GM23248 (cell line): Measurements from ENCODE around the gene PRR5L. TPM values are rescaled to one million over a fixed set of nuclear protein-coding genes. Genes with fewer than 3 reads are reported as not detected.

ENCODE experiments used
- DNase-seq: peaks from one replicate; pipeline ENCODE4 v3.0.0-alpha.2; 2015
- H2AFZ ChIP-seq: fragments of 200-600 bp; sonication (generic); 2 replicates; pipeline ENCODE4 v1.6.1; 2016; ENCODE audit warnings: antibody characterized with exemption
- H3F3A ChIP-seq: fragments of 200-600 bp; sonication (generic); 2 replicates; pipeline ENCODE4 v1.6.1; 2016; ENCODE audit warnings: mild to moderate bottlenecking, antibody characterized with exemption, mixed run types; ENCODE audit not compliant: insufficient read depth
- H3K27ac ChIP-seq: fragments of 200-600 bp; sonication (generic); 2 replicates; pipeline ENCODE4 v1.5.1; 2016; ENCODE audit warnings: mild to moderate bottlenecking
- H3K27me3 ChIP-seq: fragments of 200-600 bp; sonication (generic); replicated peaks from 2 replicates; pipeline ENCODE4 v1.6.1; 2016; ENCODE audit warnings: mild to moderate bottlenecking; ENCODE audit not compliant: insufficient read depth
- H3K36me3 ChIP-seq: fragments of 200-600 bp; sonication (generic); 2 replicates; pipeline ENCODE4 v1.6.1; 2016; ENCODE audit warnings: low read depth, mild to moderate bottlenecking
- H3K4me1 ChIP-seq: fragments of 200-600 bp; sonication (generic); 2 replicates; pipeline ENCODE4 v1.6.1; 2016; ENCODE audit warnings: mild to moderate bottlenecking; ENCODE audit not compliant: insufficient read depth
- H3K4me2 ChIP-seq: fragments of 200-600 bp; sonication (generic); one replicate; pipeline ENCODE4 v1.6.1; 2016; ENCODE audit warnings: mild to moderate bottlenecking; ENCODE audit not compliant: unreplicated experiment
- H3K4me3 ChIP-seq: fragments of 200-600 bp; sonication (generic); 2 replicates; pipeline ENCODE4 v1.5.1; 2016; ENCODE audit warnings: mild to moderate bottlenecking
- H3K79me2 ChIP-seq: fragments of 200-600 bp; sonication (generic); 2 replicates; pipeline ENCODE4 v1.6.1; 2016; ENCODE audit warnings: mild to moderate bottlenecking; ENCODE audit not compliant: insufficient read depth
- H3K9ac ChIP-seq: fragments of 200-600 bp; sonication (generic); 2 replicates; pipeline ENCODE4 v1.6.1; 2016; ENCODE audit warnings: mild to moderate bottlenecking
- H3K9me2 ChIP-seq: fragments of 200-600 bp; sonication (generic); 2 replicates; pipeline ENCODE4 v1.6.1; 2016; ENCODE audit warnings: mixed run types, mild to moderate bottlenecking, moderate library complexity; ENCODE audit not compliant: insufficient read depth
- H3K9me3 ChIP-seq: fragments of 200-600 bp; sonication (generic); one replicate; pipeline ENCODE4 v1.6.1; 2017; ENCODE audit warnings: low read depth
- H4K20me1 ChIP-seq: fragments of 200-600 bp; sonication (generic); 2 replicates; pipeline ENCODE4 v1.6.0; 2016; ENCODE audit not compliant: insufficient read depth
- EZH2 ChIP-seq: fragments of 200-600 bp; sonication (generic); IDR thresholded peaks from 2 replicates; pipeline ENCODE4 v1.6.1; 2018; ENCODE audit warnings: antibody characterized with exemption, mild to moderate bottlenecking; ENCODE audit not compliant: insufficient read depth, poor library complexity, severe bottlenecking
- EZH2phosphoT487 ChIP-seq: fragments of 200-600 bp; sonication (generic); IDR thresholded peaks from 2 replicates; pipeline ENCODE4 v1.6.1; 2018; ENCODE audit warnings: antibody characterized with exemption, moderate library complexity, mild to moderate bottlenecking, low read depth; ENCODE audit not compliant: insufficient read depth
- WGBS, 2 experiments: methylation state at CpG; one replicate each; pipeline ENCODE4 v1.1.6; 2015 to 2017; ENCODE audit warnings: low lambda C conversion rate in 2 of 2, low coverage in 1 of 2; ENCODE audit errors: missing lambda C conversion rate in 2 of 2; 5-methylcytosine and 5-hydroxymethylcytosine counted together
- in situ Hi-C: fragments of 300-500 bp; cut with MboI; formaldehyde crosslinking; loops from 2 replicates; pipeline ENCODE4 v1.15.0; 2020
- polyA plus RNA-seq: library from polyadenylated mRNA; unstranded; fragments of >200 nt; fragmentation: Nextera tagmentation; extraction: Ambion mirVana; gene quantifications from 2 replicates; pipeline ENCODE4 v1.2.1, GENCODE V29; 2016
- total RNA-seq: library from RNA; depleted of rRNA; stranded (reverse); fragments of >200 nt; shearing (Covaris generic); gene quantifications from 2 replicates; pipeline ENCODE4 v1.2.3, GENCODE V29; 2014

Gene PRR5L
- total and polyA plus RNA-seq, 2 experiments from 2014 or later, result 9.0 to 29.8 TPM

- WGBS, 2 experiments, result 91 to 92% methylated on average over 18 of the region's 18 CpGs
Observed at GRCh38 chr11:36454551-36454940, 158.5 kb downstream of the PRR5L start.

GRCh38 chr11:36454941-36455631 lies 159.0 kb downstream of the PRR5L start:
- Histone ChIP-seq H4K20me1 (no peaks in the 10 kb centered on the region), H3K36me3 (no peaks in the 10 kb centered on the region; the same call in 1 of the 2 replicates), H3K9me3 (no peaks in the 10 kb centered on the region), H3K79me2 (no peaks in the 10 kb centered on the region), H3K9ac (peak overlapping the region; percentile 85), H2AFZ (peak overlapping the region; percentile 55), H3K27ac (peak overlapping the region; percentile 95), H3K4me3 (peak overlapping the region; percentile 8; the same call in 1 of the 2 replicates), H3K27me3 (no peaks in the 10 kb centered on the region), H3K4me1 (peaks cover 47% of the 10 kb centered on the region), H3F3A (peaks cover 29% of the 10 kb centered on the region), H3K9me2 (no peaks in the 10 kb centered on the region), H3K4me2 (peak overlapping the region; percentile 66)
- 69 to 72% methylated on average over 15 to 17 of the region's 17 CpGs for WGBS, 2 experiments
- no peak for TF ChIP-seq EZH2
- TF ChIP-seq EZH2phosphoT487, result no peak
- in situ Hi-C loops, result no loop called here
- DNase-seq, result peak; percentile 55

More at GRCh38 chr11:36454551-36454940, 158.5 kb downstream of the PRR5L start:
- no peaks in the 10 kb centered on the region; the same call in 1 of the 2 replicates for H3K36me3 ChIP-seq
- H3K4me2 ChIP-seq, result no peak overlapping the region
- H3K9ac ChIP-seq, result no peak overlapping the region
- no peak for DNase-seq
- no peaks in the 10 kb centered on the region for H4K20me1 ChIP-seq
- no peaks in the 10 kb centered on the region for H3K9me2 ChIP-seq
- no peak overlapping the region for H3K4me3 ChIP-seq
- in situ Hi-C loops, result no loop called here
- H3K9me3 ChIP-seq, result no peaks in the 10 kb centered on the region
- no peak overlapping the region for H2AFZ ChIP-seq
- H3K27ac ChIP-seq, result peak overlapping the region; percentile 95
- H3K27me3 ChIP-seq, result no peaks in the 10 kb centered on the region
- peaks cover 29% of the 10 kb centered on the region for H3F3A ChIP-seq
- H3K79me2 ChIP-seq, result no peaks in the 10 kb centered on the region
- TF ChIP-seq EZH2phosphoT487 (no peak), EZH2 (no peak)
- peaks cover 52% of the 10 kb centered on the region for H3K4me1 ChIP-seq

- peak overlapping the region; percentile 85 for H3K9ac ChIP-seq
- H3K36me3 ChIP-seq, result no peaks in the 10 kb centered on the region; the same call in 1 of the 2 replicates
- no peaks in the 10 kb centered on the region for H3K27me3 ChIP-seq
- H3K4me1 ChIP-seq, result peaks cover 47% of the 10 kb centered on the region
- H3K4me2 ChIP-seq, result peak overlapping the region; percentile 66
- 1 to 2% methylated on average over 11 of the region's 11 CpGs for WGBS, 2 experiments
- H3K9me2 ChIP-seq, result no peaks in the 10 kb centered on the region
- peaks cover 29% of the 10 kb centered on the region for H3F3A ChIP-seq
- DNase-seq, result peak; percentile 98
- peak overlapping the region; percentile 8; the same call in 1 of the 2 replicates for H3K4me3 ChIP-seq
- in situ Hi-C loops, result no loop called here
- peak overlapping the region; percentile 95 for H3K27ac ChIP-seq
- H4K20me1 ChIP-seq, result no peaks in the 10 kb centered on the region
- no peaks in the 10 kb centered on the region for H3K9me3 ChIP-seq
- TF ChIP-seq EZH2 (no peak), EZH2phosphoT487 (no peak; the same call in 1 of the 2 replicates)
- H2AFZ ChIP-seq, result peak overlapping the region; percentile 55
- no peaks in the 10 kb centered on the region for H3K79me2 ChIP-seq
Observed at GRCh38 chr11:36455658-36456111, 159.6 kb downstream of the PRR5L start.

GRCh38 chr11:36456156-36456555 lies 160.1 kb downstream of the PRR5L start:
- in situ Hi-C loops, result no loop called here
- H3K36me3 ChIP-seq, result no peaks in the 10 kb centered on the region; the same call in 1 of the 2 replicates
- H3K4me2 ChIP-seq, result peak overlapping the region; percentile 16
- TF ChIP-seq EZH2phosphoT487 (no peak), EZH2 (no peak)
- peak overlapping the region; percentile 55 for H2AFZ ChIP-seq
- no peaks in the 10 kb centered on the region for H3K79me2 ChIP-seq
- H3K9me2 ChIP-seq, result no peaks in the 10 kb centered on the region
- H3K27ac ChIP-seq, result peak overlapping the region; percentile 95
- peaks cover 29% of the 10 kb centered on the region for H3F3A ChIP-seq
- H3K27me3 ChIP-seq, result no peaks in the 10 kb centered on the region
- H4K20me1 ChIP-seq, result no peaks in the 10 kb centered on the region
- no peak for DNase-seq
- H3K9me3 ChIP-seq, result no peaks in the 10 kb centered on the region
- H3K9ac ChIP-seq, result peak overlapping the region; percentile 85
- WGBS, 2 experiments, result 30 to 35% methylated on average over 6 of the region's 6 CpGs
- H3K4me3 ChIP-seq, result no peak overlapping the region
- peaks cover 47% of the 10 kb centered on the region for H3K4me1 ChIP-seq
